Measurements from ENCODE around the gene IL2RA. TPM values are rescaled to one million over a fixed set of nuclear protein-coding genes. Genes with fewer than 3 reads are reported as not detected.

IL2RA gene
- total RNA-seq, 1 experiment from 2014 or later = not detected

DNA sequence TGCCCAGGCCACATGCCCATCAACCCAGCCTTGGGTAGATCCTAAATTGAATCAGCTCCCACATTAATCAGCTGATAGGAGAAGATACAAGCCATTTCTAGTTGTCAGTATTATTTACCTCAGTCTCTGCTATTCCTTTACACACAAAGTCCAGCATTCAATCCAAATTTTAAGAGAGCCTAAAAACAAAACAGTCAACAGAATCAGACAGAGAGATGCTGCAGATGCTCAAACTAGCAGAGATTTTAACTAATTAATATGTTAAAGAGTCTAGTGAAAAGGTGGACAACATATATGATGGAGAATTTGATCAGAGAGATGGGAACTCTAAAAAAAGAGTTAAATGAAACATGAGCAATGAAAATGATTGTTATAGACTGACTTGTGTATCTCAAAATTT lies 70.5 kb downstream of the IL2RA start:
- no peak overlapping the region for H3K4me3 Mint-ChIP-seq
- no peaks in the 10 kb centered on the region for H3K79me2 ChIP-seq (ENCODE audit: insufficient read depth, low read length)
- no peaks in the 10 kb centered on the region for H4K20me1 ChIP-seq (ENCODE audit: control insufficient read depth, insufficient read depth, insufficient read length)
- no peak overlapping the region for H3K56ac ChIP-seq (ENCODE audit: insufficient read length, low read depth, low read length)
- H2AFZ ChIP-seq (ENCODE audit: low read length) = no peak overlapping the region
- H2BK120ac ChIP-seq (ENCODE audit: low read depth, low read length, poor library complexity, severe bottlenecking) = no peak overlapping the region
- H3K4ac ChIP-seq (ENCODE audit: low read depth, low read length) = no peak overlapping the region
- no peak overlapping the region for H2AK5ac ChIP-seq (ENCODE audit: insufficient read length, low read length)
- H3K79me1 ChIP-seq (ENCODE audit: insufficient read depth, low read depth, low read length, poor library complexity, severe bottlenecking) = no peaks in the 10 kb centered on the region
- H3K27me3 Mint-ChIP-seq (ENCODE audit: low read depth) = no peaks in the 10 kb centered on the region; the same call in 1 of the 2 replicates
- H3K4me1 Mint-ChIP-seq = peaks cover 5 to 9% of the 10 kb centered on the region in 2 experiments
- no peak overlapping the region for H3K9ac ChIP-seq (ENCODE audit: extremely low read depth, insufficient read length, low read length)
- no peak overlapping the region for H3K27ac ChIP-seq (ENCODE audit: insufficient read length, low read depth, low read length)
- no peak overlapping the region for H4K91ac ChIP-seq (ENCODE audit: insufficient read length, low read depth, low read length)
- H3K36me3 Mint-ChIP-seq (ENCODE audit: insufficient read depth in 1 of 3, low read depth in 3 of 3) = peaks cover 0 to 24% (median 5%) of the 10 kb centered on the region in 3 experiments; a peak in 4 of 7 replicates
- H2BK15ac ChIP-seq (ENCODE audit: low read depth, low read length) = no peak overlapping the region
- no peaks in the 10 kb centered on the region for H3K27me3 ChIP-seq (ENCODE audit: insufficient read depth, low read length)
- no peaks in the 10 kb centered on the region for H3K23me2 ChIP-seq (ENCODE audit: insufficient read length, low read depth, low read length, poor library complexity, severe bottlenecking)
- H3K18ac ChIP-seq (ENCODE audit: insufficient read length, low read depth, low read length) = no peak overlapping the region
- no peak overlapping the region for H3K27ac Mint-ChIP-seq
- no peaks in the 10 kb centered on the region for H3K9me3 ChIP-seq (ENCODE audit: control insufficient read depth, low read depth, low read length)
- H4K5ac ChIP-seq (ENCODE audit: insufficient read length, low read depth, low read length) = no peak overlapping the region
- H3K23ac ChIP-seq (ENCODE audit: insufficient read length, low read depth, low read length) = no peak overlapping the region
- no peak overlapping the region for H2BK20ac ChIP-seq (ENCODE audit: low read depth, low read length, poor library complexity, severe bottlenecking)
- H3K4me1 ChIP-seq (ENCODE audit: insufficient read depth, low read length) = peaks cover 2% of the 10 kb centered on the region; the same call in 1 of the 2 replicates
- peaks cover 24 to 35% of the 10 kb centered on the region in 2 experiments for H3K9me3 Mint-ChIP-seq
- no peak overlapping the region for H3T11ph ChIP-seq (ENCODE audit: low read length)
- TF ChIP-seq, protein P1, sequence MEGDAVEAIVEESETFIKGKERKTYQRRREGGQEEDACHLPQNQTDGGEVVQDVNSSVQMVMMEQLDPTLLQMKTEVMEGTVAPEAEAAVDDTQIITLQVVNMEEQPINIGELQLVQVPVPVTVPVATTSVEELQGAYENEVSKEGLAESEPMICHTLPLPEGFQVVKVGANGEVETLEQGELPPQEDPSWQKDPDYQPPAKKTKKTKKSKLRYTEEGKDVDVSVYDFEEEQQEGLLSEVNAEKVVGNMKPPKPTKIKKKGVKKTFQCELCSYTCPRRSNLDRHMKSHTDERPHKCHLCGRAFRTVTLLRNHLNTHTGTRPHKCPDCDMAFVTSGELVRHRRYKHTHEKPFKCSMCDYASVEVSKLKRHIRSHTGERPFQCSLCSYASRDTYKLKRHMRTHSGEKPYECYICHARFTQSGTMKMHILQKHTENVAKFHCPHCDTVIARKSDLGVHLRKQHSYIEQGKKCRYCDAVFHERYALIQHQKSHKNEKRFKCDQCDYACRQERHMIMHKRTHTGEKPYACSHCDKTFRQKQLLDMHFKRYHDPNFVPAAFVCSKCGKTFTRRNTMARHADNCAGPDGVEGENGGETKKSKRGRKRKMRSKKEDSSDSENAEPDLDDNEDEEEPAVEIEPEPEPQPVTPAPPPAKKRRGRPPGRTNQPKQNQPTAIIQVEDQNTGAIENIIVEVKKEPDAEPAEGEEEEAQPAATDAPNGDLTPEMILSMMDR (conservative IDR thresholded peaks at IDR 0.05) = no peak
- DNase-seq = no peak
- H3K4me2 ChIP-seq (ENCODE audit: insufficient read depth, insufficient read length, low read length) = no peak overlapping the region
- H3K14ac ChIP-seq (ENCODE audit: insufficient read depth, low read length) = no peak overlapping the region
- no peak overlapping the region for H4K8ac ChIP-seq (replicated peaks; ENCODE audit: insufficient read length, low read depth, low read length)
- H2BK12ac ChIP-seq (ENCODE audit: insufficient read length, low read depth, low read length) = no peak overlapping the region
- H2BK5ac ChIP-seq (ENCODE audit: insufficient read length, low read length) = no peak overlapping the region

Measured in H9 (cell line).